GM12878 (cell line): ENCODE data around the gene TNFSF4.

Source experiments
- BACH1 ChIP-seq: fragments of 450-650 bp; IDR thresholded peaks from 2 replicates; pipeline ENCODE4 v1.6.1; 2017; ENCODE audit warnings: mild to moderate bottlenecking, borderline replicate concordance
- CHD2 ChIP-seq: IDR thresholded peaks from 2 replicates; pipeline ENCODE4 v1.6.1; 2011; ENCODE audit warnings: low read depth, low read length, improper control_type of control experiment, borderline replicate concordance
- EZH2 ChIP-seq: IDR thresholded peaks from 2 replicates; pipeline ENCODE4 v1.6.1; 2012; ENCODE audit warnings: low read depth, mild to moderate bottlenecking, control low read depth, inconsistent platforms, low read length, borderline replicate concordance; ENCODE audit not compliant: control insufficient read depth
- MXI1 ChIP-seq: fragments of 150-350 bp; IDR thresholded peaks from 2 replicates; pipeline ENCODE4 v1.6.1; 2011; ENCODE audit warnings: low read depth, mild to moderate bottlenecking, inconsistent platforms, low read length, improper control_type of control experiment
- NFXL1 ChIP-seq: fragments of 450-650 bp; IDR thresholded peaks from 2 replicates; pipeline ENCODE4 v1.6.1; 2017; ENCODE audit warnings: antibody characterized with exemption, mild to moderate bottlenecking, borderline replicate concordance
- SIN3A ChIP-seq: IDR thresholded peaks from 2 replicates; pipeline ENCODE4 v1.6.1; 2012; ENCODE audit warnings: low read depth, low read length, improper control_type of control experiment
- TF ChIP-seq, protein P1 (sequence below), 3 experiments: IDR thresholded peaks in 2 of 3; conservative IDR thresholded peaks in 1 of 3; 2 replicates each; pipeline ENCODE4 v1.5.1; 2011; ENCODE audit warnings: low read depth in 3 of 3, low read length in 3 of 3, mild to moderate bottlenecking in 3 of 3, control low read depth in 2 of 3, moderate library complexity in 2 of 3, inconsistent platforms in 1 of 3, mixed read lengths in 1 of 3; ENCODE audit not compliant: control insufficient read depth in 2 of 3, insufficient read depth in 1 of 3; ENCODE audit errors: extremely low read depth in 1 of 3
- TF ChIP-seq, protein P2 (sequence below): IDR thresholded peaks from 2 replicates; pipeline ENCODE4 v1.6.1; 2011; ENCODE audit warnings: mild to moderate bottlenecking, low read depth, low read length, moderate library complexity; ENCODE audit not compliant: insufficient replicate concordance

- TF ChIP-seq, protein P1, sequence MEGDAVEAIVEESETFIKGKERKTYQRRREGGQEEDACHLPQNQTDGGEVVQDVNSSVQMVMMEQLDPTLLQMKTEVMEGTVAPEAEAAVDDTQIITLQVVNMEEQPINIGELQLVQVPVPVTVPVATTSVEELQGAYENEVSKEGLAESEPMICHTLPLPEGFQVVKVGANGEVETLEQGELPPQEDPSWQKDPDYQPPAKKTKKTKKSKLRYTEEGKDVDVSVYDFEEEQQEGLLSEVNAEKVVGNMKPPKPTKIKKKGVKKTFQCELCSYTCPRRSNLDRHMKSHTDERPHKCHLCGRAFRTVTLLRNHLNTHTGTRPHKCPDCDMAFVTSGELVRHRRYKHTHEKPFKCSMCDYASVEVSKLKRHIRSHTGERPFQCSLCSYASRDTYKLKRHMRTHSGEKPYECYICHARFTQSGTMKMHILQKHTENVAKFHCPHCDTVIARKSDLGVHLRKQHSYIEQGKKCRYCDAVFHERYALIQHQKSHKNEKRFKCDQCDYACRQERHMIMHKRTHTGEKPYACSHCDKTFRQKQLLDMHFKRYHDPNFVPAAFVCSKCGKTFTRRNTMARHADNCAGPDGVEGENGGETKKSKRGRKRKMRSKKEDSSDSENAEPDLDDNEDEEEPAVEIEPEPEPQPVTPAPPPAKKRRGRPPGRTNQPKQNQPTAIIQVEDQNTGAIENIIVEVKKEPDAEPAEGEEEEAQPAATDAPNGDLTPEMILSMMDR (IDR thresholded peaks at IDR 0.05 in 2 of 3, conservative IDR thresholded peaks at IDR 0.05 in 1 of 3; ENCODE audit: control insufficient read depth in 2 of 3, extremely low read depth in 1 of 3, insufficient read depth in 1 of 3, low read depth in 3 of 3, low read length in 3 of 3) = no peak
- TF ChIP-seq NFXL1 (no peak), SIN3A (no peak), MXI1 (no peak), CHD2 (no peak), BACH1 (no peak), EZH2 (no peak)
- TF ChIP-seq, protein P2, sequence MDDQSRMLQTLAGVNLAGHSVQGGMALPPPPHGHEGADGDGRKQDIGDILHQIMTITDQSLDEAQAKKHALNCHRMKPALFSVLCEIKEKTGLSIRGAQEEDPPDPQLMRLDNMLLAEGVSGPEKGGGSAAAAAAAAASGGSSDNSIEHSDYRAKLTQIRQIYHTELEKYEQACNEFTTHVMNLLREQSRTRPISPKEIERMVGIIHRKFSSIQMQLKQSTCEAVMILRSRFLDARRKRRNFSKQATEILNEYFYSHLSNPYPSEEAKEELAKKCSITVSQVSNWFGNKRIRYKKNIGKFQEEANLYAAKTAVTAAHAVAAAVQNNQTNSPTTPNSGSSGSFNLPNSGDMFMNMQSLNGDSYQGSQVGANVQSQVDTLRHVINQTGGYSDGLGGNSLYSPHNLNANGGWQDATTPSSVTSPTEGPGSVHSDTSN = no peak
These were observed 56.3 kb downstream of the TNFSF4 start for GRCh38 chr1:173150795-173151194.
